NK-92 (cell line): ENCODE measurements around the gene EEF2KMT.
"Not testable (repeated sequence)": the region's sequence is repeated elsewhere in the genome, so short reads cannot be mapped to it uniquely, and the experiment has no call there.

Experiments used
- DNase-seq: peaks from one replicate; lab custom pipeline; 2025; ENCODE audit not compliant: unreplicated experiment; lab: John Stamatoyannopoulos, UW

Gene EEF2KMT, protein sequence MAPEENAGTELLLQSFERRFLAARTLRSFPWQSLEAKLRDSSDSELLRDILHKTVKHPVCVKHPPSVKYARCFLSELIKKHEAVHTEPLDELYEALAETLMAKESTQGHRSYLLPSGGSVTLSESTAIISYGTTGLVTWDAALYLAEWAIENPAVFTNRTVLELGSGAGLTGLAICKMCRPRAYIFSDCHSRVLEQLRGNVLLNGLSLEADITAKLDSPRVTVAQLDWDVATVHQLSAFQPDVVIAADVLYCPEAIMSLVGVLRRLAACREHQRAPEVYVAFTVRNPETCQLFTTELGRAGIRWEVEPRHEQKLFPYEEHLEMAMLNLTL

GRCh38 chr16:5097470-5098220 is at the start of gene EEF2KMT:
TSS of gene EEF2KMT (minus strand) at chr16:5097795. CDS start at chr16:5097739, 56 bp downstream.
- peak; percentile 65 for DNase-seq

- DNase-seq: not testable (repeated sequence)
These were observed 47.0 kb upstream of the EEF2KMT start for GRCh38 chr16:5144621-5144956.

DNA sequence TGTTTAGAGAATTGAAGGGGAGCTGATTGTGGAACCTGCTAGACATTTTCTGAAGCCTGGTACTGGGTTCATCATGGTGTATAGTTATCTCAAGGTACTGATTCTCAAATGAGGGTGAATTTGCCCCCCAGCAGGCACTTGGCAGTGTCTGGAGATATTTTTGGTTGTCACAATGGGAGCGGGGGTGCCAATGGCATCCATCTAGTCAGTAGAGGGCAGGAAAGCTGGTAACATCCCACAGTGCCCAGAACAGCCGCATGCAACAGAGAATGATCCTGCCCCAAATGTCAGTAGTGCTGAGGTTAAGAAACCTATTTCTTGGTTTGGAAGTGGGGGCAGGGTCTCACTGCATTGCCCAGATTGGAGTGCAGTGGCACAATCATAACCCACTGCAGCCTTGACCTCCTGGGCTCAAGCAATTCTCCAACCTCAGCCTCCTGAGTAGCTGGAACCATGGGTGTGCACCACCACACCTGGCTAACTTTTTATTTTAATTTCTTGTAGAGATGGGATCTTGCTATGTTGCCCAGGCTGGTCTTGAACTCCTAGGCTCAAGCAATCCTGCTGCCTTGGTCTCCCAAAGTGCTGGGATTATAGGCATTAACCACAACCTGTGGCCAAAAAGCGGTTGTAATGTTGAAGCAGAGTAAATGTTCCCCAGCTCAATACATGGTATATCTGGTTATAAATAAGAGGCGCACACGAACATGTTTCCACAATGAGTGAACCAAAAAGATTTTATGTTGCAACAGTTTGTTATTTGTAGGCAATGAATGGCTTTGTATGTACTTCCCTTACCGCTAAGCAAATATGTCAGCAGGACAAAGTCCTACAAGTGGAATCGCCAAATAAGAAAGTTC is 46.4 kb upstream of the EEF2KMT start:
- no peak for DNase-seq

- DNase-seq: not testable (repeated sequence)
These were observed 42.6 kb upstream of the EEF2KMT start for GRCh38 chr16:5140151-5140550.

DNA sequence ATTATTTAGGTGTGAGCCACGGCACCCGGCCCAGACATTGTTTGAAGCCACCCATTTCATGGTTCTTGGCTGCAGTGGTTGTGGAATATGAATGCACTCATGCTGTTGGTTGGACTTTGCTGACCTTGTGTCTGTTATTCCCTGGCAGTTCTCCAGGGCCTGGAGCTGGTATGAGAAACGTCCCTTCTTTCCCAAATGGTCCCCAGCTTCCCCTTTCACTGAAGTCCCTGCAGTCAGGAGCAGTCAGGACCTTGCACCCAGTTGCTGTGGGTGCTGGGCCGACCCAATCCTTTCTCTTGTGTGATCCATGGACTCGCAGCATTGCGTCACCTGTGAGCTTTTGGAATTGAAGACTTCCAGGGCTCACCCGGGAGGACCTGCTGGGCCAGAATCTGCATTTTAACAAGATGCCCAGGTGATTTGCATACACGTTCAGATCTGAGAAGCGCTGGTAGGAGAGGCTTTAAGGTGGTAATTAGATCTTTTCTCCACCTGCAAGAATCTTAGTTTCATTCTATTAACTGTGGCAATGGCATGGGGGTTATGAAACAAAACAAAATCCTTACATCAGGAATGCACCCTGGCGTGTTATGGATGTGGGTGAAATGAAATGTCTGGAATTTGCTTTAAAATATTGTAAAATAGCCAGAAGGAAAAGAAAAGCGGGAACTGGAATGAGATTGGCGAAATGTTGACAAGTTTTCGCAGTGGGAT is 37.3 kb upstream of the EEF2KMT start:
- DNase-seq: not testable (repeated sequence)

- DNase-seq: not testable (repeated sequence)
These were observed 35.5 kb upstream of the EEF2KMT start for GRCh38 chr16:5132915-5133600.

- not testable (repeated sequence) for DNase-seq
These were observed 33.9 kb upstream of the EEF2KMT start for GRCh38 chr16:5131467-5132004.

DNA sequence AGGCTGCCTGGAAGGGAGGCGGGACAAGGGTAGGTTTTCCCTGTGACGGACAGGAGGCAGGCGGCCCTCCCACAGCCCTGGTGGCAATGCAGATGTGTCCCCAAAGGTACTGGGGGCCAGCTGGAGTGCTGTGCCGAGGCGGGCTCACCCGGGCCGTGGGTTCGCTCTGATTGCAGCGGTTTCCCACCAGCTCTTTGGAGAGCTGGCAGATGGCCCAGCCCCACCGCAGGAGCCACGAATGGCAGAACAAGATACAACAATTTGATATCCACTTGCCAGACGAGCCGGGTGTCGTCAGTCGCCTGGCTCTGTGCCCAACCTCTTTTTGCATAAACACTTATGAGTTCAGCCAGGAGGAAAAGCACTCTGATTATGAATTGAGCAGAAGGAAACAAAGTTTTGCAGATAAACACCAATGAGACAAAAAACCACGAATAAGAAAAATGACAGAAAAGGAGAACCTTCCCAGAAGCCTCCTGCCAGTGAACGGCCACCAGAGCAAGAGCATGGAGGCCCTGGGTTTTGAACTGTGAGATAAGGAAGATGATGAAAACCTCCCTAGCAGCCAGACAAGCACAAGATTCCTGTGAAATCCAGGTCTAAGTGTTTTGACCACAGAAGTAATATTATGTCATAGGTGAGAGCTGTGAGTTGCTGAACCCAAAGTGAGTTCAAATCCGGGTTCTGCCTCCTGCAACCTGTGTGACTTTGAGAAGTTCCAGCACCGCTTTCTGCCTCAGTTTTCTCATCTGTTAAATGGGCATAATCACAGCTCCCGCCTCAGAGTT is 19.9 kb upstream of the EEF2KMT start:
- not testable (repeated sequence) for DNase-seq

DNA sequence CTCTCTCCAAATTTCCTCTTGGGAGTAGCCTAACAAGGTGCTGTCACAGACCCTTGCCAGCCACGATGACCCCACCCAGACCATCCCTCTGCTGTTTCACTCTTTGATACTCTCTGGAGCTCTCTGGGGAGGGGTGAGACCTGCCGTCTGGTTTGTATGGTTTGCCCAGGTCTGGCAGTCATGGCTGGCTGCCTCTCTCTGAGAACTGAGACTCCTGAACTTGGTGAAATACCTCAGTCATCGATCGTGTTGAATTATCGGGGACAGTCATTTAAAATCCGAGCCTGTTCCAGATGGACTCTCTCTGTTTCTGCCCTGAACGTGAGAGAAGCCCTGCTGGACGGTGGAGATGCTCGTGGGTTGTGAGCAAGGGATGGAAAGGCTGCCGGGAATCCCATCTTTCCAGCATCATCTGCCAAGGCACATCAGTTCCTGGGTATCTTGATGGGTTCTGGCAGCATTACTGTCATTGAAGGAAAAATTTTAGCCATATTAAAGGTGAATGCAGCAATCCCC is 19.2 kb upstream of the EEF2KMT start:
- not testable (repeated sequence) for DNase-seq

DNA sequence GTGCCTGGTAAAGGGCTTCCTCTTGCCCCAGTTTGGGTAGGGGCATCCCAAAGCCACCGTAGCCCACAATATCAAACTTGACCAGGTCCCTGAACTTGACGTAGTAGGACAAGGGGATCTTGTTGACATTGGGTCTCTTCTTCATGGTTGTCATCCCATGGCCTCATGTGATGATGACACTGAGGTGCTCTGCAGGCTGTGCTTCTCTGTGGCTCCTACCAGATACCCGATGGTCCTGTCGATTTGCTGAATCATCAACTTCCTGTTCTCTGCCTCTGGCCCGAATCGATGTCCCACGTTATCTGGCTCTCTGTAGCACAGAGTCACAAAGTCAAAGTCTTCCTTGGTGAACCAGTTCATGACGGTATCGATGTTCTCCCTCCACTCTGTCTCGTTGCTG is 13.3 kb upstream of the EEF2KMT start:
- not testable (repeated sequence) for DNase-seq

- DNase-seq: no peak
These were observed 11.0 kb upstream of the EEF2KMT start for GRCh38 chr16:5108505-5109158.

DNA sequence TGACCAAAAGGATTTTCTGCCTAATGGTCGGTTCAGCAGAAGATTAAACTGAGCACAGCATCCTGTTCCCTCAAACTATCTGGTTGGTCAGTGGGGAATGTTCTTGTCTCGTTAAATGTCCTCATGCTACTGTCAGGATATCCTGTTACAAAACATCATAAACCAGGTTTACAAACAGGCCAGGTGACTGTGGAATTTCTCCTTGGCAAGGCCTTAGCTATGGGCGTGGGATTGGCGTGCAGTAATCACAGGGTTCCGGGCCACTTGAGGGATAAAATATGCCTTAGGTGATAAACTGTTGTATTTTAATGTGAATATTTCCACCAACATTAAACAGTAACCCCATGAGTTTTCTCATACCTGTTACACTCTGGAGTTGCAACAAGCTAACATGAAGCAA is 7.4 kb upstream of the EEF2KMT start:
- DNase-seq: not testable (repeated sequence)

DNA sequence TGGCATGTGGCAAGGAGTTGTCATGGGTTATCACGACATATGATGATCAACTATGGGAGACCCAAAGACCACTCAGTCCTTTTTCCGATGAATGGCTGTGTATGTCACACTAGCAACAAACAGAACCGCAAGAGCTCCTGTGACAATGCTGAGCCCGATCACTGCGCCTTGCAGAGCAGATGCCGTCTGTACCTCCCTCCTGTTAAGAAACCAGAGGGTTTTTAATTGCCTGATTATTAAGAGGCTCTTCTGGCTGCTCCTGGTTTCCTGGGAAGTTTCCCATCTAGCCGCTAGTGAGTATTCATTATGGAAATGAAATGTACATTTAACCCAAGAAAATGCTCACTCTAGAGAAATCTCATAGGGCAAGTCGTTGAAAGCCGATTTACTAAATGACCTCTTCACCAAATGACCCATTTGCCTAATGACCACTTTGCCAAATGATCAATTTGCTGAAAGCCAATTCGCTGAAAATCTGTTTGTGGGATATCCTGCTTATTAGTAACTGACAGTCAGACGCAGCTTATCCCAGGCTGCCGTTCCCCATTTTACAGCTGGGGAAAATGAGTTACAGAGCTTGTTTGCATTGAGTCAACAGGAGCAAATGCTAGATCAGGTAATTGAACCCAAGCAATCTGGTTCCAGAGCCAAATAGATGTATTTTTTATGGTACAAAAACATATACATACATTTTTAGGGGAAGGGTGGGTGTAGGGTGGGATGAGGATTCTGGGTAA is 5.9 kb upstream of the EEF2KMT start:
- not testable (repeated sequence) for DNase-seq

DNA sequence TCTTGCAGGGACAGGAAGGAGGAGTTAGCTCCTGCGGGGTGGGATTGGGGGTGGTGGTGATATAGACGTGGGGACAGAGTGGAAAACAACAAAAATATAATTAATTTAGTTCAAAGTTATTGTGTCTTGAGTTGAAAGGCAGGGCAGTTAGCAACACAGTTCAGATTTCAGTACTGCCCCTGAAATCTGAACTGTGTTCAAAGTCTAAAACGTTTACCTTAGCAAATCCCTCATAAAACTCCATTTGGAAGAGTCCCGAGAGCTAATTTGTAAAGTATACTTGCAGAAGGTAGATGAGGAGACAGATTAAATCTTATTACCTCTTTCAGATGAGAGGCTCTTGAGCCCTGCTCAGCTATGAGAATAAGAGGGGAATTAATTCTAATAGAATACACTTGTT is 1.6 kb upstream of the EEF2KMT start:
- DNase-seq: not testable (repeated sequence)

- DNase-seq: not testable (repeated sequence)
These were observed 895 bp upstream of the EEF2KMT start for GRCh38 chr16:5098221-5099159.

DNA sequence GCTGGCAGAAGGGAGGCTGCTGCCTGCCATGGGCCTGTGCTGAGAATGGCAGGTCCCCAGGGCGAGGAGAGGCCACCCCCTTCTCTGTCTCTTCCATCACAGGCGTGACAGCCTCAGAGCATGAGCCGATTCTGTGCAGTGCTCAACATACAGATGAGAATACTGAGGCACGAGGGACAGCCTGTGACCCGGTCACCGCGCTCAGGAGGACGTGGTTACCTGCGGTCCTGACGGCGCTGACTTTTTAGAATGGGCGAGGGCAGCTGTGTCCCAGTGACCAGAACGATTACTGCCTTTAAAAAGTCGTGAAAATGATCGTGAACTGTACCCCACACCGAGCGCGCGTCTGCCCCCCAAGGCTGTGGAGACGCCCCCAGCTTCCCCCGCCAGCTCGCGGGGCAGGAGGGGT is 530 bp downstream of the EEF2KMT start:
- not testable (repeated sequence) for DNase-seq
